Lower leg skin (tissue), 4 donors: ENCODE measurements around the gene CSF3. TPM values are rescaled to one million over a fixed set of nuclear protein-coding genes. Genes with fewer than 3 reads are reported as not detected.

Experiments used
- DNase-seq, 2 donors: peaks; one replicate each; pipeline ENCODE4 v3.0.0-alpha.2; 2019; ENCODE audit warnings: low spot score in 2 of 2
- H3K4me3 ChIP-seq: fragments of 200-600 bp; sonication (generic); 2 replicates; pipeline ENCODE4 v1.5.1; 2017; ENCODE audit warnings: mild to moderate bottlenecking, low read depth; ENCODE audit not compliant: poor library complexity, severe bottlenecking
- CTCF ChIP-seq, 3 donors: fragments of 450-650 bp; IDR thresholded peaks; one replicate each; pipeline ENCODE4 v1.5.1; 2016; ENCODE audit warnings: antibody characterized with exemption in 3 of 3, mild to moderate bottlenecking in 3 of 3, moderate library complexity in 2 of 3
- POLR2A ChIP-seq, 2 donors: fragments of 450-650 bp; IDR thresholded peaks; one replicate each; pipeline ENCODE4 v1.6.1; 2016 to 2017; ENCODE audit warnings: antibody characterized with exemption in 2 of 2, mild to moderate bottlenecking in 1 of 2, moderate library complexity in 1 of 2
- WGBS, 2 donors: methylation state at CpG; one replicate each; pipeline ENCODE4 v1.1.5; 2018; 5-methylcytosine and 5-hydroxymethylcytosine counted together
- intact Hi-C: fragments of 100-400 bp; cut with DNase I; formaldehyde crosslinking; loops from one replicate; pipeline ENCODE4 v1.15.0; 2023; ENCODE audit warnings: low total_unique reads
- total RNA-seq, 4 donors: library from RNA; depleted of rRNA; stranded (reverse); fragments of >200 nt; gene quantifications; one replicate each; pipeline ENCODE4 v1.1.0, GENCODE V29; 2016

CSF3 gene
- total RNA-seq, 4 donors from 2014 or later, result 0.21 to 0.45 TPM; not detected in 2

- 89 to 92% methylated on average over 18 to 24 of the region's 24 CpGs for WGBS, 2 donors
- no peak for TF ChIP-seq POLR2A (IDR thresholded peaks at IDR 0.05)
- TF ChIP-seq CTCF (IDR thresholded peaks at IDR 0.05), result no peak
- H3K4me3 ChIP-seq, result no peak overlapping the region
- no peak for DNase-seq
- intact Hi-C loops, result loop anchor here (10.0 kb wide), 1 partner anchor 145 kb away; no protein-coding TSS in a partner anchor
Observed at GRCh38 chr17:40019140-40019991, 4.1 kb downstream of the CSF3 start.

GRCh38 chr17:40020146-40020545, 4.9 kb downstream of the CSF3 start:
- DNase-seq, result no peak
- intact Hi-C loops, result loop anchor here (10.0 kb wide), 1 partner anchor 275 kb away; no protein-coding TSS in a partner anchor
- WGBS, 2 donors, result 89 to 91% methylated on average over 13 of the region's 13 CpGs
- TF ChIP-seq POLR2A (IDR thresholded peaks at IDR 0.05) (no peak), CTCF (IDR thresholded peaks at IDR 0.05) (no peak)
- H3K4me3 ChIP-seq, result no peak overlapping the region

- intact Hi-C loops, result loop anchor here (10.0 kb wide), 1 partner anchor 273 kb away; no protein-coding TSS in a partner anchor
- WGBS, 2 donors, result 50 to 73% methylated on average over 9 of the region's 9 CpGs
- TF ChIP-seq CTCF (IDR thresholded peaks at IDR 0.05) (no peak), POLR2A (IDR thresholded peaks at IDR 0.05) (no peak)
- DNase-seq, result no peak
- H3K4me3 ChIP-seq, result no peak overlapping the region
Observed at GRCh38 chr17:40021451-40021971, 6.3 kb downstream of the CSF3 start.

GRCh38 chr17:40022497-40022896, 7.3 kb downstream of the CSF3 start:
- intact Hi-C loops, result loop anchor here (10.0 kb wide), 1 partner anchor 272 kb away; no protein-coding TSS in a partner anchor
- no peak overlapping the region for H3K4me3 ChIP-seq
- no peak for TF ChIP-seq CTCF (IDR thresholded peaks at IDR 0.05)
- no peak for TF ChIP-seq POLR2A (IDR thresholded peaks at IDR 0.05)
- no peak for DNase-seq
- 94 to 98% methylated on average over 3 to 4 of the region's 9 CpGs for WGBS, 2 donors

GRCh38 chr17:40022961-40023541, 7.8 kb downstream of the CSF3 start:
- TF ChIP-seq POLR2A (IDR thresholded peaks at IDR 0.05) (no peak), CTCF (IDR thresholded peaks at IDR 0.05) (no peak)
- intact Hi-C loops, result loop anchor here (10.0 kb wide), 1 partner anchor 272 kb away; no protein-coding TSS in a partner anchor
- no peak for DNase-seq
- no peak overlapping the region for H3K4me3 ChIP-seq
- 86 to 89% methylated on average over 10 to 17 of the region's 19 CpGs for WGBS, 2 donors
